Limb (tissue), 2 donors: ENCODE measurements around the gene BUB1.
"Not testable (repeated sequence)": the region's sequence is repeated elsewhere in the genome, so short reads cannot be mapped to it uniquely, and the experiment has no call there.

ENCODE experiments used
- DNase-seq, 2 donors: peaks; one replicate each; pipeline ENCODE4 v3.0.0-alpha.2; 2016; ENCODE audit errors: extremely low spot score in 2 of 2

Gene BUB1

GRCh38 chr2:110677530-110678456, at the start of gene BUB1:
BUB1 (minus strand) TSS chr2:110678063; CDS start chr2:110677995, 68 bp downstream.
- DNase-seq, result peak; percentile 96 to 97

GRCh38 chr2:110726285-110726684, 48.4 kb upstream of the BUB1 start:
- DNase-seq, result no peak

- no peak for DNase-seq
These were observed 48.0 kb upstream of the BUB1 start for GRCh38 chr2:110725859-110726258.

GRCh38 chr2:110725370-110725769, 47.5 kb upstream of the BUB1 start:
- no peak for DNase-seq

- DNase-seq, result no peak
These were observed 47.0 kb upstream of the BUB1 start for GRCh38 chr2:110724820-110725219.

- no peak for DNase-seq
These were observed 42.7 kb upstream of the BUB1 start for GRCh38 chr2:110720547-110720946.

GRCh38 chr2:110718990-110719389, 41.1 kb upstream of the BUB1 start:
- DNase-seq, result no peak

GRCh38 chr2:110718382-110718781, 40.5 kb upstream of the BUB1 start:
- no peak for DNase-seq

GRCh38 chr2:110717734-110718133, 39.9 kb upstream of the BUB1 start:
- DNase-seq, result no peak

- no peak for DNase-seq
These were observed 39.2 kb upstream of the BUB1 start for GRCh38 chr2:110716959-110717645.

GRCh38 chr2:110714452-110715224, 36.8 kb upstream of the BUB1 start:
- DNase-seq, result no peak

GRCh38 chr2:110713513-110714362, 35.9 kb upstream of the BUB1 start:
- no peak for DNase-seq

GRCh38 chr2:110712737-110713136, 34.9 kb upstream of the BUB1 start:
- DNase-seq, result no peak

- no peak for DNase-seq
These were observed 30.6 kb upstream of the BUB1 start for GRCh38 chr2:110708455-110708854.

- no peak for DNase-seq
These were observed 29.6 kb upstream of the BUB1 start for GRCh38 chr2:110707386-110707965.

GRCh38 chr2:110702514-110703380, 24.9 kb upstream of the BUB1 start:
- no peak for DNase-seq

- not testable (repeated sequence) for DNase-seq
These were observed 20.4 kb upstream of the BUB1 start for GRCh38 chr2:110698253-110698652.

- not testable (repeated sequence) for DNase-seq
These were observed 17.5 kb upstream of the BUB1 start for GRCh38 chr2:110695146-110695898.
